Heart left ventricle (tissue), 13 donors: ENCODE results near the gene VASH2.

Experiments
- POLR2A ChIP-seq, 2 donors: fragments of 450-650 bp; IDR thresholded peaks; one replicate each; pipeline ENCODE4 v1.6.1; 2017; ENCODE audit warnings: antibody characterized with exemption in 2 of 2, mild to moderate bottlenecking in 2 of 2, moderate library complexity in 2 of 2
- TF ChIP-seq, protein P1 (sequence below), 12 donors: fragments of 200-600 bp; sonication (generic) in 4 of 12; IDR thresholded peaks; one replicate each; pipeline versions ENCODE4 v1.5.0 to v1.8.0; 2018 to 2022; ENCODE audit warnings: antibody characterized with exemption in 12 of 12, mild to moderate bottlenecking in 5 of 12
- donor health status: ischemic (EF 13 %, LVEDD 7.1; RV severe dilation, severe dysfunction).
- donor health status: DM: no; HTN: yes; CAD: no.
- donor health status: DM: no; HTN: no; CAD: no.
- donor health status: ischemic (EF 25% LVEDD 6.9; RV normal size, moderate dysfunction).
- donor health status: ischemic (EF 25% LVEDD 5.7; RV mildly dilated, moderate dysfunction).
- donor health status: ischemic (EF 35%, LVEDD 5.7; RV mildly dilated, moderate dysfunction).
- donor health status: nonischemic (EF 11% LVEDD 7.7; RV severe dilation, severe dysfunction).
- donor health status: DM: yes; HTN: yes; CAD: no.
- donor health status: PGD.
- donor health status: ischemic (EF 29% LVEDD 5.4; RV normal size, mild dysfunction).
- donor health status: nonischemic (EF 23%, LVEDD 6.1; RV moderate dilation, normal function).

DNA sequence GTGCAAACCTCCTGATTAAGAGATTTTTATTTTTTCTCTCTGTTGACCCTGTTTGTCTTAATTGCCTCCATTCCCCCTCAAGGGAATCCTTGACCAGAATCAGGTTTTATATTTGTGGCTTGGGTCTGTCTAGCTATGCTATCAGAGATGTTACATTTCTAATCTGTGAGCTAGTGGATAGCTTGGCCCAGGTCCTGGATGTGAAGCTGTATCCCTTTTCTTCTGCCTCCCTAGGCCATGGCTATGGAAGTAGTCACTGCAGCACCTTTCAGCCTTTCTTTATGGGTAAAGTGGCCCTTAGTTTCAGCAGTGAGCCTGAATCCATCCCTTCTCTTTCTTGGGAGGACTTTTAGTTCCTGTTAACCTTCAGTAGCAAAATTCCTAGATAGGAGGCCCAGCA lies 82.3 kb downstream of the VASH2 start:
- TF ChIP-seq POLR2A (IDR thresholded peaks at IDR 0.05) = no peak
- TF ChIP-seq, protein P1, sequence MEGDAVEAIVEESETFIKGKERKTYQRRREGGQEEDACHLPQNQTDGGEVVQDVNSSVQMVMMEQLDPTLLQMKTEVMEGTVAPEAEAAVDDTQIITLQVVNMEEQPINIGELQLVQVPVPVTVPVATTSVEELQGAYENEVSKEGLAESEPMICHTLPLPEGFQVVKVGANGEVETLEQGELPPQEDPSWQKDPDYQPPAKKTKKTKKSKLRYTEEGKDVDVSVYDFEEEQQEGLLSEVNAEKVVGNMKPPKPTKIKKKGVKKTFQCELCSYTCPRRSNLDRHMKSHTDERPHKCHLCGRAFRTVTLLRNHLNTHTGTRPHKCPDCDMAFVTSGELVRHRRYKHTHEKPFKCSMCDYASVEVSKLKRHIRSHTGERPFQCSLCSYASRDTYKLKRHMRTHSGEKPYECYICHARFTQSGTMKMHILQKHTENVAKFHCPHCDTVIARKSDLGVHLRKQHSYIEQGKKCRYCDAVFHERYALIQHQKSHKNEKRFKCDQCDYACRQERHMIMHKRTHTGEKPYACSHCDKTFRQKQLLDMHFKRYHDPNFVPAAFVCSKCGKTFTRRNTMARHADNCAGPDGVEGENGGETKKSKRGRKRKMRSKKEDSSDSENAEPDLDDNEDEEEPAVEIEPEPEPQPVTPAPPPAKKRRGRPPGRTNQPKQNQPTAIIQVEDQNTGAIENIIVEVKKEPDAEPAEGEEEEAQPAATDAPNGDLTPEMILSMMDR (IDR thresholded peaks at IDR 0.05) = no peak
